ENCODE measurements around the gene ADGRA1.
"Not testable (repeated sequence)": the region's sequence is repeated elsewhere in the genome, so short reads cannot be mapped to it uniquely, and the experiment has no call there.

ADGRA1 gene

GRCh38 chr10:133087679-133088178 lies at the start of gene ADGRA1:
ADGRA1 (plus strand) TSS chr10:133087924; CDS start chr10:133088910, 986 bp downstream.
- DNase-seq = no peak

- no peak for DNase-seq
Observed at GRCh38 chr10:133038036-133038823, 49.5 kb upstream of the ADGRA1 start.

- DNase-seq = no peak
Observed at GRCh38 chr10:133039107-133039802, 48.5 kb upstream of the ADGRA1 start.

- no peak for DNase-seq
Observed at GRCh38 chr10:133039803-133040165, 47.9 kb upstream of the ADGRA1 start.

- no peak for DNase-seq
Observed at GRCh38 chr10:133040198-133040597, 47.5 kb upstream of the ADGRA1 start.

GRCh38 chr10:133041101-133041500 lies 46.6 kb upstream of the ADGRA1 start:
- no peak for DNase-seq

- DNase-seq = no peak
Observed at GRCh38 chr10:133042061-133042460, 45.7 kb upstream of the ADGRA1 start.

- no peak for DNase-seq
Observed at GRCh38 chr10:133042816-133043215, 44.9 kb upstream of the ADGRA1 start.

- no peak for DNase-seq
Observed at GRCh38 chr10:133043541-133044225, 44.0 kb upstream of the ADGRA1 start.

GRCh38 chr10:133044401-133044811 lies 43.3 kb upstream of the ADGRA1 start:
- DNase-seq = no peak

GRCh38 chr10:133045556-133046389 lies 42.0 kb upstream of the ADGRA1 start:
- no peak for DNase-seq

GRCh38 chr10:133046390-133046765 lies 41.3 kb upstream of the ADGRA1 start:
- DNase-seq = no peak

GRCh38 chr10:133047526-133048123 lies 40.1 kb upstream of the ADGRA1 start:
- no peak for DNase-seq

GRCh38 chr10:133048266-133048665 lies 39.5 kb upstream of the ADGRA1 start:
- DNase-seq = no peak

- no peak for DNase-seq
Observed at GRCh38 chr10:133048926-133049325, 38.8 kb upstream of the ADGRA1 start.

- no peak for DNase-seq
Observed at GRCh38 chr10:133049639-133050038, 38.1 kb upstream of the ADGRA1 start.

- DNase-seq = no peak
Observed at GRCh38 chr10:133050371-133050770, 37.4 kb upstream of the ADGRA1 start.

- DNase-seq = no peak
Observed at GRCh38 chr10:133052076-133052475, 35.6 kb upstream of the ADGRA1 start.

GRCh38 chr10:133053527-133054133 lies 34.1 kb upstream of the ADGRA1 start:
- DNase-seq = not testable (repeated sequence)

GRCh38 chr10:133055470-133055869 lies 32.3 kb upstream of the ADGRA1 start:
- no peak for DNase-seq

- DNase-seq = no peak
Observed at GRCh38 chr10:133056001-133056400, 31.7 kb upstream of the ADGRA1 start.

- DNase-seq = no peak
Observed at GRCh38 chr10:133056651-133057178, 31.0 kb upstream of the ADGRA1 start.

Measured in activated CD8-positive, alpha-beta memory T cell treated with anti-CD3 and anti-CD28 coated beads for 24 hours (primary cell).